Measurements from ENCODE around the gene NCAPD2. TPM values are rescaled to one million over a fixed set of nuclear protein-coding genes. Genes with fewer than 3 reads are reported as not detected.

Gene NCAPD2
- total and polyA plus RNA-seq, 2 donors (not counting 3 experiments of a cell fraction or from before 2014, with no cell fraction given), result 41.8 to 90.1 TPM

DNA sequence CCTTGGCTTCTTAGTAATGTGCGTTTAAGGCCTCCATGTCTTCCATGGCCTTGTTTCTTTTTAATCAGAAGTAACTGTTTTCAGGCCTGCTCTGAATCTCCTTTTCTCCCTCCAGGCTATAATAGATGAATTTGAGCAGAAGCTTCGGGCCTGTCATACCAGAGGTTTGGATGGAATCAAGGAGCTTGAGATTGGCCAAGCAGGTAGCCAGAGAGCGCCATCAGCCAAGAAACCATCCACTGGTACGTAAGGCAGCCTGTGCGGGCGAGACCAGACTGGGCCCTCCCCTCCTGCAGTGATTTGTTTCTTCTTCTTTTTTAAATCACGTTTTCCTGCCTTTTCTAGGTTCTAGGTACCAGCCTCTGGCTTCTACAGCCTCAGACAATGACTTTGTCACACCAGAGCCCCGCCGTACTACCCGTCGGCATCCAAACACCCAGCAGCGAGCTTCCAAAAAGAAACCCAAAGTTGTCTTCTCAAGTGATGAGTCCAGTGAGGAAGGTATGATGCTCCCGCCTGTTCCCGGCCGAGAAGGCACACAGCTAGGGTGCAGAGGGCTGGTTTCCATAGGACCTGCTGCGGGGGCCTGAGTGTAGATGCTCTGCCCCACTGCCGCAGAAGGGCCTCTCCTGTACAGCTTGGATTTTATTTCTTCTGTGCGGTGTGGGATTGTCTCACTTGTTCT, 36.8 kb downstream of the NCAPD2 start:
- Histone ChIP-seq H3K27ac (ENCODE audit: insufficient read depth, low read depth, low read length) (no peak overlapping the region), H3K27me3 (ENCODE audit: control insufficient read depth in 2 of 2, insufficient read depth in 2 of 2, low read length in 2 of 2) (no peaks in the 10 kb centered on the region), H3K79me2 (ENCODE audit: control insufficient read depth, insufficient read depth, low read length) (peaks cover 14% of the 10 kb centered on the region), H3K4me1 (ENCODE audit: control insufficient read depth, extremely low read depth, insufficient read depth, low read length) (peaks cover 17% of the 10 kb centered on the region), H3K9me3 (replicated peaks; ENCODE audit: control insufficient read depth, insufficient read depth, low read length) (no peaks in the 10 kb centered on the region), H3K9me1 (replicated peaks; ENCODE audit: control insufficient read depth, extremely low read depth, insufficient read depth, low read length) (no peaks in the 10 kb centered on the region), H3K36me3 (ENCODE audit: control insufficient read depth in 2 of 2, extremely low read depth in 1 of 2, insufficient read depth in 2 of 2, low read length in 2 of 2) (peaks cover 23 to 35% of the 10 kb centered on the region in 2 experiments), H4K20me1 (replicated peaks; ENCODE audit: control insufficient read depth, extremely low read depth, insufficient read depth, low read length) (no peaks in the 10 kb centered on the region), H2AFZ (ENCODE audit: low read depth, low read length) (no peak overlapping the region), H3K4me3 (replicated peaks in 1 of 3; ENCODE audit: insufficient read depth in 1 of 3, low read depth in 1 of 3, low read length in 3 of 3) (no peak overlapping the region), H3K4me2 (ENCODE audit: insufficient read depth, low read length) (no peak overlapping the region), H3K9ac (replicated peaks; ENCODE audit: extremely low read depth, insufficient read depth, low read length) (no peak overlapping the region)
- no TSS peak for BruUV-seq (replicated peaks)
- FAIRE-seq (no peak), DNase-seq (ENCODE audit: low read depth, low spot score) (no peak)
- ChIA-PET CTCF (no interaction called here), POLR2A (no interaction called here)
- intact Hi-C loops (cut with micrococcal nuclease), result no loop called here
- dilution Hi-C loops (cut with MboI; ENCODE audit: extremely low pct_ligation_motif_present, low sequenced_read_pairs), result no loop called here
- TF ChIP-seq FOS (IDR thresholded peaks at IDR 0.05; ENCODE audit: borderline replicate concordance, insufficient read depth, low read length) (no peak), JUN (IDR thresholded peaks at IDR 0.05; ENCODE audit: borderline replicate concordance, insufficient read depth, insufficient read length, low read depth) (no peak), EZH2 (IDR thresholded peaks at IDR 0.05; ENCODE audit: borderline replicate concordance, low read depth, low read length, severe bottlenecking) (no peak), MYC (IDR thresholded peaks at IDR 0.05; ENCODE audit: low read depth, low read length) (no peak), POLR2AphosphoS5 (IDR thresholded peaks at IDR 0.05; ENCODE audit: insufficient read depth, low read depth, low read length) (no peak), GATA2 (IDR thresholded peaks at IDR 0.05; ENCODE audit: insufficient read depth, insufficient read length, low read depth, low read length) (no peak), POLR2A (IDR thresholded peaks at IDR 0.05; ENCODE audit: low read depth, low read length) (no peak)
- TF ChIP-seq, protein P1, sequence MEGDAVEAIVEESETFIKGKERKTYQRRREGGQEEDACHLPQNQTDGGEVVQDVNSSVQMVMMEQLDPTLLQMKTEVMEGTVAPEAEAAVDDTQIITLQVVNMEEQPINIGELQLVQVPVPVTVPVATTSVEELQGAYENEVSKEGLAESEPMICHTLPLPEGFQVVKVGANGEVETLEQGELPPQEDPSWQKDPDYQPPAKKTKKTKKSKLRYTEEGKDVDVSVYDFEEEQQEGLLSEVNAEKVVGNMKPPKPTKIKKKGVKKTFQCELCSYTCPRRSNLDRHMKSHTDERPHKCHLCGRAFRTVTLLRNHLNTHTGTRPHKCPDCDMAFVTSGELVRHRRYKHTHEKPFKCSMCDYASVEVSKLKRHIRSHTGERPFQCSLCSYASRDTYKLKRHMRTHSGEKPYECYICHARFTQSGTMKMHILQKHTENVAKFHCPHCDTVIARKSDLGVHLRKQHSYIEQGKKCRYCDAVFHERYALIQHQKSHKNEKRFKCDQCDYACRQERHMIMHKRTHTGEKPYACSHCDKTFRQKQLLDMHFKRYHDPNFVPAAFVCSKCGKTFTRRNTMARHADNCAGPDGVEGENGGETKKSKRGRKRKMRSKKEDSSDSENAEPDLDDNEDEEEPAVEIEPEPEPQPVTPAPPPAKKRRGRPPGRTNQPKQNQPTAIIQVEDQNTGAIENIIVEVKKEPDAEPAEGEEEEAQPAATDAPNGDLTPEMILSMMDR (IDR thresholded peaks at IDR 0.05; ENCODE audit: extremely low read depth in 1 of 2, insufficient read depth in 1 of 2, low read depth in 1 of 2, low read length in 2 of 2), result no peak
- TF ChIP-seq, protein P2, sequence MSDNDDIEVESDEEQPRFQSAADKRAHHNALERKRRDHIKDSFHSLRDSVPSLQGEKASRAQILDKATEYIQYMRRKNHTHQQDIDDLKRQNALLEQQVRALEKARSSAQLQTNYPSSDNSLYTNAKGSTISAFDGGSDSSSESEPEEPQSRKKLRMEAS (IDR thresholded peaks at IDR 0.05; ENCODE audit: insufficient read depth, insufficient read length), result no peak

Measured in endothelial cell of umbilical vein (primary cell).